Measurements from ENCODE around the gene APOE. TPM values are rescaled to one million over a fixed set of nuclear protein-coding genes. Genes with fewer than 3 reads are reported as not detected.
A peak's percentile ranks its signal among the peaks of the same experiment; 100 is the strongest.

Gene APOE
- total and polyA plus RNA-seq, 2 of the 13 experiments (the other 11 are each of a cell fraction or from before 2014, with no cell fraction given), result 1,328 to 1,470 TPM

DNA sequence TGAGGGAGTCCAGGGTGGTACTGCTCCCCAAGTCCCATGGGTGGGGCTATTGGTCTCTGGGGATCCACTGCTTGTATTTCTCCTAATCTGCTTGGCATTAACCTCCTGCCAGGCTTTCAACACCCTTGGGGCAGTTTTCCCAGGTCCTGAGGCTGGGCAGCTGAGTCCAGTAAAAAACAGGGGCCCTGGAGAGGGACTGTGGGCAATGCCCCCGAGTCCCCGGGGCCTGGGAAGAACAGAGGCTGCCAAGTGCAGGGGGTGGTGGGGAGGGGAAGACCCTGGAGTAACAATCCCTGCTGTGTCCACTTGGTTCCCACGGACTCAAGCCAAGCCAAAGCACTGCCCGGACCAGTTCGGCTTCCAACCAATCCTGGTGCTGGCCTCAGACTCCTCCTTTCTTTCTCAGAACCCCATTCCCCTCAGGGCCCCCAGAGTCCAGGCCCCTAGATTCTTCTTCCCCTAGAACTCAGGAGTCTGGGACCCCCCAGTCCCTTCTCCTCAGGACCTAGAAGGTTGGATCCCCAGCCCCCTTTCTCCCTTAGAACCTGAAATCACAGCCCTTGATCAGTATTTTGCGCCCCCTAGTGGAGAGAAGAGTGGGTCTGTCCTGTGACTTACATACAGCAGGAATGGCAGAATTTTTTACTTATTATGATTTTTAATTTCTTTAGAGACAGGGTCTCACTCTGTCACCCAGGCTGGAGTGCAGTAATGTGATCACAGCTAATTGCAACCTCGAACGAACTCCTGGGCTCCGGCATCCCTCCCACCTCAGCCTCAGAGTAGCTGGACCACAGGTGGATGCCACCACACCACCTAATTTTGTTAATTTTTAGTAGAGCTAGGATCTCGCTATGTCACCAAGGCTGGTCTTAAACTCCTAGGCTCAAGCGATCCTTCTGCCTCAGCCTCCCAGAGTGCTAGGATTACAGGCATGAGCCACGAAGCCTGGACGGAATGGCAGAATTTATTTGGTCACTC, 45.9 kb downstream of the APOE start (continued):
- TF ChIP-seq, protein P1, sequence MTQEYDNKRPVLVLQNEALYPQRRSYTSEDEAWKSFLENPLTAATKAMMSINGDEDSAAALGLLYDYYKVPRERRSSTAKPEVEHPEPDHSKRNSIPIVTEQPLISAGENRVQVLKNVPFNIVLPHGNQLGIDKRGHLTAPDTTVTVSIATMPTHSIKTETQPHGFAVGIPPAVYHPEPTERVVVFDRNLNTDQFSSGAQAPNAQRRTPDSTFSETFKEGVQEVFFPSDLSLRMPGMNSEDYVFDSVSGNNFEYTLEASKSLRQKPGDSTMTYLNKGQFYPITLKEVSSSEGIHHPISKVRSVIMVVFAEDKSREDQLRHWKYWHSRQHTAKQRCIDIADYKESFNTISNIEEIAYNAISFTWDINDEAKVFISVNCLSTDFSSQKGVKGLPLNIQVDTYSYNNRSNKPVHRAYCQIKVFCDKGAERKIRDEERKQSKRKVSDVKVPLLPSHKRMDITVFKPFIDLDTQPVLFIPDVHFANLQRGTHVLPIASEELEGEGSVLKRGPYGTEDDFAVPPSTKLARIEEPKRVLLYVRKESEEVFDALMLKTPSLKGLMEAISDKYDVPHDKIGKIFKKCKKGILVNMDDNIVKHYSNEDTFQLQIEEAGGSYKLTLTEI (CRISPR knock-in tag; conservative IDR thresholded peaks at IDR 0.05), result no peak
- TF ChIP-seq ZNF205 (CRISPR knock-in tag; IDR thresholded peaks at IDR 0.05) (no peak), SALL2 (CRISPR knock-in tag; IDR thresholded peaks at IDR 0.05) (no peak), PHB2 (IDR thresholded peaks at IDR 0.05; ENCODE audit: partially characterized antibody) (no peak), ZNF776 (CRISPR knock-in tag; IDR thresholded peaks at IDR 0.05) (no peak; the same call in 1 of the 2 replicates), ZBTB1 (CRISPR knock-in tag; IDR thresholded peaks at IDR 0.05; ENCODE audit: borderline replicate concordance) (no peak), ZFP37 (CRISPR knock-in tag; IDR thresholded peaks at IDR 0.05; ENCODE audit: borderline replicate concordance) (0 out of 2 replicates have a peak, but pooled peaks have one; percentile 9), KAT8 (CRISPR knock-in tag; IDR thresholded peaks at IDR 0.05) (0 out of 2 replicates have a peak, but pooled peaks have one; percentile 48), POLR2AphosphoS5 (IDR thresholded peaks at IDR 0.05; ENCODE audit: low read depth, low read length) (peak; percentile 61), SMARCC2 (IDR thresholded peaks at IDR 0.05) (no peak), FOXK2 (IDR thresholded peaks at IDR 0.05) (no peak), SALL1 (CRISPR knock-in tag; IDR thresholded peaks at IDR 0.05) (no peak; the same call in 1 of the 2 replicates), ZBTB7A (CRISPR knock-in tag; IDR thresholded peaks at IDR 0.05) (no peak), ZFP90 (CRISPR knock-in tag; IDR thresholded peaks at IDR 0.05; ENCODE audit: borderline replicate concordance) (no peak), SOX6 (IDR thresholded peaks at IDR 0.05) (no peak), SOX6 (CRISPR knock-in tag; IDR thresholded peaks at IDR 0.05) (no peak), ZSCAN25 (CRISPR knock-in tag; IDR thresholded peaks at IDR 0.05) (peak; percentile 96), ZNF563 (CRISPR knock-in tag; IDR thresholded peaks at IDR 0.05) (no peak)
- TF ChIP-seq, protein P2, sequence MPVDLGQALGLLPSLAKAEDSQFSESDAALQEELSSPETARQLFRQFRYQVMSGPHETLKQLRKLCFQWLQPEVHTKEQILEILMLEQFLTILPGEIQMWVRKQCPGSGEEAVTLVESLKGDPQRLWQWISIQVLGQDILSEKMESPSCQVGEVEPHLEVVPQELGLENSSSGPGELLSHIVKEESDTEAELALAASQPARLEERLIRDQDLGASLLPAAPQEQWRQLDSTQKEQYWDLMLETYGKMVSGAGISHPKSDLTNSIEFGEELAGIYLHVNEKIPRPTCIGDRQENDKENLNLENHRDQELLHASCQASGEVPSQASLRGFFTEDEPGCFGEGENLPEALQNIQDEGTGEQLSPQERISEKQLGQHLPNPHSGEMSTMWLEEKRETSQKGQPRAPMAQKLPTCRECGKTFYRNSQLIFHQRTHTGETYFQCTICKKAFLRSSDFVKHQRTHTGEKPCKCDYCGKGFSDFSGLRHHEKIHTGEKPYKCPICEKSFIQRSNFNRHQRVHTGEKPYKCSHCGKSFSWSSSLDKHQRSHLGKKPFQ (CRISPR knock-in tag; IDR thresholded peaks at IDR 0.05; ENCODE audit: insufficient replicate concordance), result peak; percentile 33
- TF ChIP-seq, protein P3, sequence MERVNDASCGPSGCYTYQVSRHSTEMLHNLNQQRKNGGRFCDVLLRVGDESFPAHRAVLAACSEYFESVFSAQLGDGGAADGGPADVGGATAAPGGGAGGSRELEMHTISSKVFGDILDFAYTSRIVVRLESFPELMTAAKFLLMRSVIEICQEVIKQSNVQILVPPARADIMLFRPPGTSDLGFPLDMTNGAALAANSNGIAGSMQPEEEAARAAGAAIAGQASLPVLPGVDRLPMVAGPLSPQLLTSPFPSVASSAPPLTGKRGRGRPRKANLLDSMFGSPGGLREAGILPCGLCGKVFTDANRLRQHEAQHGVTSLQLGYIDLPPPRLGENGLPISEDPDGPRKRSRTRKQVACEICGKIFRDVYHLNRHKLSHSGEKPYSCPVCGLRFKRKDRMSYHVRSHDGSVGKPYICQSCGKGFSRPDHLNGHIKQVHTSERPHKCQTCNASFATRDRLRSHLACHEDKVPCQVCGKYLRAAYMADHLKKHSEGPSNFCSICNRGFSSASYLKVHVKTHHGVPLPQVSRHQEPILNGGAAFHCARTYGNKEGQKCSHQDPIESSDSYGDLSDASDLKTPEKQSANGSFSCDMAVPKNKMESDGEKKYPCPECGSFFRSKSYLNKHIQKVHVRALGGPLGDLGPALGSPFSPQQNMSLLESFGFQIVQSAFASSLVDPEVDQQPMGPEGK (CRISPR knock-in tag; IDR thresholded peaks at IDR 0.05), result peak; percentile 39
- TF ChIP-seq, protein P4, sequence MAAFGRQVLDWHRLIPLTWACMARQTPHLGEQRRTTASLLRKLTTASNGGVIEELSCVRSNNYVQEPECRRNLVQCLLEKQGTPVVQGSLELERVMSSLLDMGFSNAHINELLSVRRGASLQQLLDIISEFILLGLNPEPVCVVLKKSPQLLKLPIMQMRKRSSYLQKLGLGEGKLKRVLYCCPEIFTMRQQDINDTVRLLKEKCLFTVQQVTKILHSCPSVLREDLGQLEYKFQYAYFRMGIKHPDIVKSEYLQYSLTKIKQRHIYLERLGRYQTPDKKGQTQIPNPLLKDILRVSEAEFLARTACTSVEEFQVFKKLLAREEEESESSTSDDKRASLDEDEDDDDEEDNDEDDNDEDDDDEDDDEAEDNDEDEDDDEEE (CRISPR knock-in tag; IDR thresholded peaks at IDR 0.05), result peak; percentile 43; the same call in 1 of the 2 replicates
- TF ChIP-seq, protein P5, sequence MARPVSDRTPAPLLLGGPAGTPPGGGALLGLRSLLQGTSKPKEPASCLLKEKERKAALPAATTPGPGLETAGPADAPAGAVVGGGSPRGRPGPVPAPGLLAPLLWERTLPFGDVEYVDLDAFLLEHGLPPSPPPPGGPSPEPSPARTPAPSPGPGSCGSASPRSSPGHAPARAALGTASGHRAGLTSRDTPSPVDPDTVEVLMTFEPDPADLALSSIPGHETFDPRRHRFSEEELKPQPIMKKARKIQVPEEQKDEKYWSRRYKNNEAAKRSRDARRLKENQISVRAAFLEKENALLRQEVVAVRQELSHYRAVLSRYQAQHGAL (CRISPR knock-in tag; IDR thresholded peaks at IDR 0.05; ENCODE audit: not compliant biosample characterization), result no peak

Measured in HepG2 (cell line).